ENCODE results near the gene AFAP1. TPM values are rescaled to one million over a fixed set of nuclear protein-coding genes. Genes with fewer than 3 reads are reported as not detected.

AFAP1 gene
- total and polyA plus RNA-seq, 2 of the 4 experiments (the other 2 are of a cell fraction), result 48.2 to 80.9 TPM

- Histone ChIP-seq H3K4me1 (ENCODE audit: control insufficient read depth, insufficient read depth, low read length) (peaks cover 28% of the 10 kb centered on the region), H3K27ac (ENCODE audit: insufficient read depth, low read length) (0 out of 2 replicates have a peak overlapping the region, but pooled peaks have one; percentile 39), H3K9me1 (ENCODE audit: insufficient read depth, low read length) (peaks cover 27% of the 10 kb centered on the region), H3K79me1 (ENCODE audit: low read depth in 1 of 2, low read length in 2 of 2) (peaks cover 0 to 70% of the 10 kb centered on the region in 2 experiments; a peak in 3 of 4 replicates), H3K4me2 (ENCODE audit: low read depth, low read length) (no peak overlapping the region), H2BK20ac (ENCODE audit: low read depth, low read length) (no peak overlapping the region), H4K8ac (ENCODE audit: low read depth in 2 of 2, low read length in 2 of 2) (peak overlapping the region in 1 of 2 experiments; percentile 41; a peak in 2 of 4 replicates), H2BK5ac (ENCODE audit: low read depth, low read length, poor library complexity, severe bottlenecking) (peak overlapping the region; percentile 49), H3K27me3 (ENCODE audit: control insufficient read depth, insufficient read depth, low read length) (no peaks in the 10 kb centered on the region), H4K20me1 (ENCODE audit: insufficient read depth, low read length) (peaks cover 61% of the 10 kb centered on the region), H3K14ac (replicated peaks; ENCODE audit: low read depth, low read length) (peak overlapping the region; percentile 41; the same call in 1 of the 2 replicates), H3K18ac (ENCODE audit: low read depth, low read length) (no peak overlapping the region), H2AFZ (replicated peaks; ENCODE audit: low read length, poor library complexity) (no peak overlapping the region), H2BK120ac (ENCODE audit: low read depth, low read length) (no peak overlapping the region; the same call in 1 of the 2 replicates), H3K9ac (ENCODE audit: low read depth, low read length) (no peak overlapping the region), H3K4me3 (ENCODE audit: insufficient read depth, low read depth, low read length) (no peak overlapping the region), H3K56ac (ENCODE audit: extremely low read depth, insufficient read depth, low read length) (no peak overlapping the region), H3K23ac (ENCODE audit: low read depth, low read length) (peak overlapping the region; percentile 34), H2AK5ac (ENCODE audit: low read depth, low read length) (peak overlapping the region; percentile 10; the same call in 1 of the 2 replicates), H4K91ac (ENCODE audit: insufficient read depth, low read depth, low read length) (peak overlapping the region; percentile 15), H4K5ac (ENCODE audit: low read depth, low read length) (no peak overlapping the region), H3K36me3 (ENCODE audit: control insufficient read depth, insufficient read depth, low read length) (no peaks in the 10 kb centered on the region), H3K4ac (ENCODE audit: low read depth, low read length) (peak overlapping the region; percentile 58; the same call in 1 of the 2 replicates), H2BK15ac (ENCODE audit: low read depth, low read length) (no peak overlapping the region), H2AK9ac (replicated peaks; ENCODE audit: low read depth, low read length, poor library complexity) (no peak overlapping the region), H3K9me3 (ENCODE audit: control insufficient read depth, insufficient read depth, low read length) (no peaks in the 10 kb centered on the region)
- ChIA-PET POLR2A (ENCODE audit: unreplicated experiment) (no interaction called here), CTCF (no interaction called here)
- intact Hi-C loops (cut with micrococcal nuclease) (no loop called here), in situ Hi-C loops (cut with MboI; ENCODE audit: low sequenced_read_pairs) (no loop called here), dilution Hi-C loops (cut with HindIII; ENCODE audit: low sequenced_read_pairs, unreplicated experiment) (no loop called here)
- ATAC-seq (ENCODE audit: low read depth) (no peak), DNase-seq (peak; percentile 47)
- no TSS peak for BruUV-seq (replicated peaks)
- no peak for TF ChIP-seq NFE2L2 (IDR thresholded peaks at IDR 0.05; ENCODE audit: low read depth, low read length)
- WGBS, 2 experiments (ENCODE audit: extremely low coverage in 2 of 2, insufficient read length in 1 of 2), result 34% methylated on average over 4 of the region's 9 CpGs; no CpG with 5 or more reads in 1 of the 2 experiments
Observed at GRCh38 chr4:7900334-7900909, 39.2 kb downstream of the AFAP1 start.

Measured in IMR-90 (cell line).